Breast epithelium (tissue), 4 donors: Measurements from ENCODE around the gene ANKRD17. TPM values are rescaled to one million over a fixed set of nuclear protein-coding genes. Genes with fewer than 3 reads are reported as not detected.

Experiments used
- DNase-seq, 2 donors: peaks; one replicate each; pipeline ENCODE4 v3.0.0-alpha.2; 2019; ENCODE audit warnings: low spot score in 2 of 2
- H3K27ac ChIP-seq, 2 donors: fragments of 200-600 bp; sonication (generic) in 1 of 2; one replicate each; pipeline ENCODE4 v1.5.1; 2016 to 2019; ENCODE audit warnings: mild to moderate bottlenecking in 1 of 2
- H3K27me3 ChIP-seq, 2 donors: fragments of 200-600 bp; sonication (generic) in 1 of 2; one replicate each; pipeline versions ENCODE4 v1.5.1 to v1.6.0; 2017 to 2019; ENCODE audit warnings: control low read depth in 1 of 2, mild to moderate bottlenecking in 1 of 2
- H3K36me3 ChIP-seq: fragments of 200-600 bp; one replicate; pipeline ENCODE4 v1.5.1; 2019
- H3K4me1 ChIP-seq, 2 donors: fragments of 200-600 bp; sonication (generic); one replicate each; pipeline ENCODE4 v1.5.1; 2016 to 2019; ENCODE audit warnings: control low read depth in 1 of 2
- H3K4me3 ChIP-seq, 3 donors: fragments of 200-600 bp; sonication (generic); 1 replicate in 2 of 3; 2 replicates in 1 of 3; pipeline ENCODE4 v1.5.1; 2016 to 2019; ENCODE audit warnings: mild to moderate bottlenecking in 3 of 3, moderate library complexity in 2 of 3
- H3K9me3 ChIP-seq, 2 donors: fragments of 200-600 bp; sonication (generic) in 1 of 2; one replicate each; pipeline ENCODE4 v1.5.1; 2016 to 2019; ENCODE audit warnings: control low read depth in 1 of 2
- POLR2A ChIP-seq: fragments of 450-650 bp; IDR thresholded peaks from one replicate; pipeline ENCODE4 v1.6.1; 2016; ENCODE audit warnings: antibody characterized with exemption, mild to moderate bottlenecking, moderate library complexity
- POLR2AphosphoS5 ChIP-seq, 3 donors: sonication (generic); formaldehyde crosslinking; IDR thresholded peaks; one replicate each; pipeline ENCODE4 v1.6.1; 2017; ENCODE audit warnings: antibody characterized with exemption in 3 of 3
- intact Hi-C: fragments of 100-400 bp; cut with DNase I; formaldehyde crosslinking; loops from one replicate; pipeline ENCODE4 v1.15.1; 2023; ENCODE audit warnings: low total_unique reads
- total RNA-seq, 3 donors: library from RNA; depleted of rRNA; stranded (reverse); fragments of >200 nt; gene quantifications; one replicate each; pipeline ENCODE4 v1.1.0, GENCODE V29; 2016
- TF ChIP-seq, protein P1 (sequence below), 3 donors: fragments of 450-650 bp; IDR thresholded peaks; one replicate each; pipeline ENCODE4 v1.5.1; 2016 to 2017; ENCODE audit warnings: antibody characterized with exemption in 3 of 3, mild to moderate bottlenecking in 3 of 3, moderate library complexity in 3 of 3

ANKRD17 gene
- total RNA-seq, 3 donors from 2014 or later, result 53.0 to 81.4 (median 69.2) TPM

DNA sequence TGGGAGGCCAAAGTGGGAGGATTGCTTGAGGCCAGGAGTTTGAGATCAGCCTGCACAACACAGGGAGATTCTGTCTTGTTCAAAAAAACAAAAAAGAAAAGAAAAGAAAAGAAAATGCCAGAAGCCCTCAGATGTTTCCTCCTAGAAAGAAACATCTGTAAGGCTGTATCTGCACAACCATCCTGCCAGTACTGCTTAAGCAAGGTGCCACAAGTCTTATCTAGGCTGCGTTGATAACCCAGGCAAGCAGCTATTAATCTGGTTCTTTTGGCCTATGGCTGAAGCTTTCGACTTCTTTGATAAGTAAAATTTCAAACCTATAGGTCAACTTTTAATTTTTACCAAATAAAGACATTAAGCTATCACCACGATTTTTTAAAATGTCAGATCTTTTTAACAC, 192.2 kb downstream of the ANKRD17 start:
- intact Hi-C loops, result loop anchor here (5.0 kb wide), 1 partner anchor 191 kb away; the partner anchor contains the start of gene ANKRD17
- no peak overlapping the region for H3K4me3 ChIP-seq
- H3K4me1 ChIP-seq, result no peaks in the 10 kb centered on the region
- TF ChIP-seq POLR2AphosphoS5 (IDR thresholded peaks at IDR 0.05), result no peak
- TF ChIP-seq, protein P1, sequence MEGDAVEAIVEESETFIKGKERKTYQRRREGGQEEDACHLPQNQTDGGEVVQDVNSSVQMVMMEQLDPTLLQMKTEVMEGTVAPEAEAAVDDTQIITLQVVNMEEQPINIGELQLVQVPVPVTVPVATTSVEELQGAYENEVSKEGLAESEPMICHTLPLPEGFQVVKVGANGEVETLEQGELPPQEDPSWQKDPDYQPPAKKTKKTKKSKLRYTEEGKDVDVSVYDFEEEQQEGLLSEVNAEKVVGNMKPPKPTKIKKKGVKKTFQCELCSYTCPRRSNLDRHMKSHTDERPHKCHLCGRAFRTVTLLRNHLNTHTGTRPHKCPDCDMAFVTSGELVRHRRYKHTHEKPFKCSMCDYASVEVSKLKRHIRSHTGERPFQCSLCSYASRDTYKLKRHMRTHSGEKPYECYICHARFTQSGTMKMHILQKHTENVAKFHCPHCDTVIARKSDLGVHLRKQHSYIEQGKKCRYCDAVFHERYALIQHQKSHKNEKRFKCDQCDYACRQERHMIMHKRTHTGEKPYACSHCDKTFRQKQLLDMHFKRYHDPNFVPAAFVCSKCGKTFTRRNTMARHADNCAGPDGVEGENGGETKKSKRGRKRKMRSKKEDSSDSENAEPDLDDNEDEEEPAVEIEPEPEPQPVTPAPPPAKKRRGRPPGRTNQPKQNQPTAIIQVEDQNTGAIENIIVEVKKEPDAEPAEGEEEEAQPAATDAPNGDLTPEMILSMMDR (IDR thresholded peaks at IDR 0.05), result no peak
- TF ChIP-seq POLR2A, result no peak
- H3K27ac ChIP-seq, result no peak overlapping the region
- no peak for DNase-seq
- H3K36me3 ChIP-seq, result no peaks in the 10 kb centered on the region
- H3K27me3 ChIP-seq, result no peaks in the 10 kb centered on the region
- H3K9me3 ChIP-seq, result no peaks in the 10 kb centered on the region

DNA sequence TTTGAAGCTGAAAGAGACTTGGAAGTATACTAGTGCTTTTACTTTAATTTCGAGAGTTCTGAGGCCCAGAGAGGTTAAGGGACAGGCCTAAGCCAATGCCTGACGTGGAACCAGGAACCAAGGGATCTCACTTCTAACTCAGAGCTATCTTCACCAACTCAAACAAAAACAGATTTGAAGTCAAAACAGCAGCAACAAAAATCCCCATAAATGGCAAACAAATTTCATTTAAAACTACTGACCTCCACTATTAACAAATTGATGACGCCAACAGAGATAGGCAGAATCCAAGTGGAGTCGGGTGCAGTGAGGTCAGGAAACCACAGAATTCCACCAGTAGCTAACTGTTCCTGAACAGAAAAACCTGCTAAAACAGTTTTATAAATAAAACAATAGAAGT, 194.1 kb downstream of the ANKRD17 start:
- Histone ChIP-seq H3K9me3 (no peaks in the 10 kb centered on the region), H3K27me3 (no peaks in the 10 kb centered on the region), H3K36me3 (no peaks in the 10 kb centered on the region), H3K4me3 (no peak overlapping the region), H3K4me1 (no peaks in the 10 kb centered on the region), H3K27ac (no peak overlapping the region)
- intact Hi-C loops, result no loop called here
- DNase-seq, result no peak
- TF ChIP-seq POLR2AphosphoS5 (IDR thresholded peaks at IDR 0.05), result no peak
- TF ChIP-seq, protein P1 (IDR thresholded peaks at IDR 0.05), result no peak
- no peak for TF ChIP-seq POLR2A

DNA sequence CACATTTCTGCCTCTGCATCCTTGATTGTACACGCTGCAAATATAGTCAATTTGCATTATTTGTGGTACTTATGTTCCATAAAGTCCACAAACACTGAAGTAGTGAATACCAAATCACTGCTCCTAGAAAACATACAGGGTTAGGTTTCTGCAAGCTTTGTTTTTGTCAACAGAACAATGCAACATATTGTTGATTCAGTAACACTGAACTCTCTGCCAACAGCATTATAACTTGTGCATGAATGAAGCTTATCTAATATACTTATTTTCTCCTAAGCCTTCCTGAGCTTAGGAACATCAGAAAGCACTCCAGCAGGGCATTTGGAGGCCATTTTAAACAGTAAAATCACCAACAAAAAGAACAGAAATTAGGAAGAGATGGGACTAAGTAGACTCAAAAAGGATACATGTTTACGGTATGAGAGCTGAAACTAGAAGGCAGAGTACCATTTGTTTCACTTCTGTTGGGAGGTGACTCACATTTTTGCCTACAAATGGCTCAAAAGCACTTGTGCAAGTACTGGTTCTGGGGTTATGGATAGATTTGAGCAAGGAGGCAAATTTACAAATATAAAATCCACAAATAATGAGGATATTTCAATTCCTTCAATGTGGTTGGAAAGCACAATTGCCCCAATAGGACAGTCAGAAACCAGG, 203.2 kb downstream of the ANKRD17 start:
- TF ChIP-seq POLR2AphosphoS5 (IDR thresholded peaks at IDR 0.05), result no peak
- TF ChIP-seq, protein P1 (IDR thresholded peaks at IDR 0.05), result no peak
- TF ChIP-seq POLR2A, result no peak
- intact Hi-C loops, result no loop called here
- Histone ChIP-seq H3K4me1 (no peaks in the 10 kb centered on the region), H3K4me3 (no peak overlapping the region), H3K9me3 (no peaks in the 10 kb centered on the region), H3K36me3 (peaks cover 3% of the 10 kb centered on the region), H3K27ac (no peak overlapping the region), H3K27me3 (no peaks in the 10 kb centered on the region)
- no peak for DNase-seq

DNA sequence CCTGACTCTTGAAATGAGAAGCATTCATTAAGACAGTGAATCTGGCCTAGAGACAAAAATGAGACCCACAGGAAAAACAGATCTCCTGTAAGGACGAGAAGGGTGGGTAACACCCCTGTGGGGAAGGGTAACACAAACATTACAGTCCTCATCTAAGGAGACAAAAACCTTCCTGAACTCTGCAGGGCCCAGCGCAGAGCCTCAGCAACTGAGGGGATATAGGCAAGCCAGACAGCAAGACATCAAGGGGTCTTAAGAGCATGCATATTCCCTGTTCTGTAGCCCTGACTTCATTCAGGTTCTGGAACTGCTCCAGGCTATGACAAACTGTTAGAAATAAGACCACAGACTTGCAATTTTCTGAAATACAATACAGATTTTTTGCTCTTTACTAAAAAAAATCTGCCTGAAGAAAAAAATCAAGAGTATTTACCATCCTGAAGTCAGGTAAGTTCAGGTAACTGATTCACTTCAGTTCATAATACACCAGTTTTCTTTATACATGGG, 204.6 kb downstream of the ANKRD17 start:
- no peaks in the 10 kb centered on the region for H3K4me1 ChIP-seq
- TF ChIP-seq POLR2A, result no peak
- TF ChIP-seq, protein P1 (IDR thresholded peaks at IDR 0.05), result no peak
- TF ChIP-seq POLR2AphosphoS5 (IDR thresholded peaks at IDR 0.05), result no peak
- H3K27me3 ChIP-seq, result no peaks in the 10 kb centered on the region
- no peak overlapping the region for H3K4me3 ChIP-seq
- H3K27ac ChIP-seq, result no peak overlapping the region
- peaks cover 3% of the 10 kb centered on the region for H3K36me3 ChIP-seq
- DNase-seq, result no peak
- H3K9me3 ChIP-seq, result no peaks in the 10 kb centered on the region
- intact Hi-C loops, result no loop called here

DNA sequence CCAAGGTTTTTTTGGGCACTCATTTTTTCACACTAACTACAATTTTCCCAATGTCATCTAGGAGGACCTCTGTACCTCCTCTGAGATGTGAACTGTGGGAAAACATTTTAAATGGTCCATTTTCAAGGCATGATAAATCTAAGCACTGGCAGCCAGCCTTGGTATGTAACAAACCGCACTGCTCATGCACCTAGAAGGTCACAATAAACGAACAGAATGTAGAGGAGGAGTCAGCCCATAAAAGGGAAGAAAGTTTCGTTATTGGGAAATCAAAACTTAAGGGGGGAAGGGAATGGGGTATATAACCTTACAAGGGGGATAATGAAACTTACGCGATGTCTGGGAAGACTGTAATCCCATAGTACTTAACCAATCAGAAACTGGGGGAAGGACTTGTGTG, 205.5 kb downstream of the ANKRD17 start:
- Histone ChIP-seq H3K36me3 (peaks cover 3% of the 10 kb centered on the region), H3K4me1 (no peaks in the 10 kb centered on the region), H3K4me3 (no peak overlapping the region), H3K9me3 (no peaks in the 10 kb centered on the region), H3K27me3 (no peaks in the 10 kb centered on the region), H3K27ac (no peak overlapping the region)
- intact Hi-C loops, result no loop called here
- TF ChIP-seq, protein P1 (IDR thresholded peaks at IDR 0.05), result no peak
- TF ChIP-seq POLR2AphosphoS5 (IDR thresholded peaks at IDR 0.05), result no peak
- TF ChIP-seq POLR2A, result no peak
- DNase-seq, result no peak
